TTC549 (cell line): ENCODE data around the gene ARHGAP11B.
"Not testable (repeated sequence)": the region's sequence is repeated elsewhere in the genome, so short reads cannot be mapped to it uniquely, and the experiment has no call there.

Source experiments
- FAIRE-seq: peaks from 2 replicates; lab custom pipeline; 2012; peaks lifted over from hg19 to GRCh38; lab: Jason Lieb, UNC

The ARHGAP11B gene

DNA sequence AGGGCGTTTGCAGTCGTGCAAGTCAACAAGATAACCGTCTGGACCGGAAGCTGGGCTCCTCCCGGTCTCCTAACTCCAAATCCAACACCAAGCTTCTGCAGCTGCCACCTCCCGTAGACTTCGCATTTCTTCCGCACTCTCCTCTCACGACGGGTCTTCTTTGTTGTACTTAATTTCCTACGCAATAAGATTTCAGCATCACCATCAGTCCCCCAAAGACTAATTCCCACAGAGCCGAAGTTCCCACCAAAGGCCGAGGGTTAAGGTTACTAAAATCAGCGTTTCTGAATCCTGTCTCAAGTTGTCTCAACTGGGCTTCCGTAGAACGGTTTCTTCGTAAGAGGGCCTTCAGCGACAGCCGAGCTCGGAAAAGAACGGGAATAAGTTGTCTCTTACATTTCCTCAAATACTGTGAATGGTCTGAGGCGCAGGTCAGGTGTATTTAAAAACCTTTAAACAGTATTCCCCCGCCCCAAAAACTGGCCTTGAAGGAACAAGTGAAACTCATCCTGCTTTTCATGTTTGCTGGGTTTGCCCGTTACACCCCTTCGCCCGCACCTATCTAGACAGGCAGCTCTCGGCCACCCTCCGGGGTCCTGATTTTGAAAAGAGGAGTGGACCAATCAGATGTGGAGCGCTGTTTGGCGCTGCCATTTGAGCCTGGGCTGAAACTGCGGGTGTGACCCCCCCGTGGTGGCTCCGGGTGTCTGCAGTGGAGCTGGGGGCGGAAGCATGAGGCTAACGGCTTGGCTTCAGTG lies at the start of gene ARHGAP11B:
Gene ARHGAP11B (plus strand): TSS at position 693 of the 758 bp plus-strand sequence.
- FAIRE-seq = peak; percentile 80

- FAIRE-seq = not testable (repeated sequence)
Observed at GRCh38 chr15:30579394-30579970, 46.4 kb upstream of the ARHGAP11B start.

DNA sequence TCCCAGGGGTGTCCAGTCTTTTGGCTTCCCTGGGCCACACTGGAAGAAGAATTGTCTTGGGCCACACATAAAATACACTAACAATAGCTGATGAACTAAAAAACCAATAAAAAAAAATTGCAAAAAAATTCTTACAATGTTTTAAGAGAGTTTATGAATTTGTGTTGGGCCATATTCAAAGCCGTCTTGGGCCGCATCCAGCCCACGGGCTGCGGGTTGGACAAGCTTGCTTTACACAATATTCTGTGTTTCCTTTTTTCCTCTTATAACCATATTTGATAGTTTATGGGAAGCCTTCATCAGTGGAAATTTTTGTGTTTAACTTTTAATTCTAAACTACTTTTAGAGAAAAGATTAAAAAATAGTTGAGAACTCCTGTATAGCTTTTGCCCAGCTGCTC lies 45.2 kb upstream of the ARHGAP11B start:
- FAIRE-seq = not testable (repeated sequence)

- not testable (repeated sequence) for FAIRE-seq
Observed at GRCh38 chr15:30598953-30599352, 27.0 kb upstream of the ARHGAP11B start.

- not testable (repeated sequence) for FAIRE-seq
Observed at GRCh38 chr15:30603796-30604195, 22.1 kb upstream of the ARHGAP11B start, which contains the start of gene GOLGA8H. TSS of gene GOLGA8H (plus strand) at chr15:30604028. CDS start at chr15:30604126, 98 bp downstream.

GRCh38 chr15:30612271-30612670 lies 13.7 kb upstream of the ARHGAP11B start:
- not testable (repeated sequence) for FAIRE-seq

- FAIRE-seq = peak; percentile 65
Observed at GRCh38 chr15:30621342-30621741, 4.6 kb upstream of the ARHGAP11B start.

- not testable (repeated sequence) for FAIRE-seq
Observed at GRCh38 chr15:30626194-30626565, 252 bp downstream of the ARHGAP11B start.

GRCh38 chr15:30626632-30627031 lies 704 bp downstream of the ARHGAP11B start:
- FAIRE-seq = not testable (repeated sequence)

- no peak for FAIRE-seq
Observed at GRCh38 chr15:30650012-30650929, 24.3 kb downstream of the ARHGAP11B start.

DNA sequence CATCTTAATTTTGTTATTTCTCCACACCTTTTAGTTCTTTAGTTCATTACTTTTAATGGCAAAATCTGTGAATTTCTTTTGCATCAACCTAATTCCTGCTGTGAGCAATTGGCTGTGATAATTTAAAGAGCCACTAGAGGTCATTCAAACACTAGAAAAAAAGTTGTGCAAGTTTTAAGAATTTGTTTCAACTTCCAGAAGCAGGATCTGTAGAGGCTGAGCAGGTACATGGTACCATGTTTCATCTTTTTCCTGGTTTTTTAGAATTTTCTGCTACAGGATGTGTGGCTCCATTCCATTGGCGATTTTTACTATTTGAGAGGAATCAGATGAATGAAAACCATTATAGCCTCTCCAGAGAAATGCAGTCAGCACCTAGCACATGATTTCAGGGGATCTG lies 35.2 kb downstream of the ARHGAP11B start:
- FAIRE-seq = not testable (repeated sequence)

GRCh38 chr15:30669621-30670020 lies 43.7 kb downstream of the ARHGAP11B start:
- FAIRE-seq = not testable (repeated sequence)

DNA sequence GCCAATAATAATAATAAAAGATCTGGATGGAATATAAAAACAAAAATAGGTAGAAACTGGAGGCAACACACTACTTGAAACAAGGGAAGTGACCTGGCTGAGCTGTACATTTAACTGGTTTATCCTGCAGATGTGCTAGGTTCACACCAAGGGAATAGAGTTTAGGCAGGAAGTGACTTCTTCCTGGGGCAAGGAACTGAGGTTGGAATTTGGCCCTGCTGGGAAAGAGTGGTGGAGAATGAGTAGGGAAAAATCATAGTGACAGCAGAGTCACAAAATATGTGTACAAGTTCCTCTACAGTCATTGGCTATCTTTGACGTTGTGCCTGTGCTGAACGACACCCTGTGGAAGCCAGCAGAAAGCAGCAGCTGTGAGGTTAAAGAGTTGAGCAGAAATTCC lies 44.1 kb downstream of the ARHGAP11B start:
- FAIRE-seq = no peak

DNA sequence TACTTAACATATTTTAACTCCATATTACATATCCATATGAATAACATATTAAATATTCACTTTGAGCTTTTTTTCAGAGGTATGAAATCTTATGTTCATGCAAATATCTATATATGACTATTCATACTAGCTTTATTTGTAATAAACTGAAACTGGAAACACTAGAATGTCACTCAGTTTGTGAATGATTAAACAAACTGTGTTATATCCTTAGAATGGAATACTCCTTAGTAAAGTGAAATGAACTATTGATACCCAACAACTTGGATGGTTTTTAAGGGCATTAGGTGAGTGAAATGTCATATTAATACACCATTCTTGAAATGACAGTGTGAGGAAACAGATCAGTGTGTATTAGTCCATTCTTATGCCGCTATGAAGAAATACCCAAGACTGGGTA lies 45.4 kb downstream of the ARHGAP11B start:
- no peak for FAIRE-seq

GRCh38 chr15:30675126-30675525 lies 49.2 kb downstream of the ARHGAP11B start:
- FAIRE-seq = no peak

DNA sequence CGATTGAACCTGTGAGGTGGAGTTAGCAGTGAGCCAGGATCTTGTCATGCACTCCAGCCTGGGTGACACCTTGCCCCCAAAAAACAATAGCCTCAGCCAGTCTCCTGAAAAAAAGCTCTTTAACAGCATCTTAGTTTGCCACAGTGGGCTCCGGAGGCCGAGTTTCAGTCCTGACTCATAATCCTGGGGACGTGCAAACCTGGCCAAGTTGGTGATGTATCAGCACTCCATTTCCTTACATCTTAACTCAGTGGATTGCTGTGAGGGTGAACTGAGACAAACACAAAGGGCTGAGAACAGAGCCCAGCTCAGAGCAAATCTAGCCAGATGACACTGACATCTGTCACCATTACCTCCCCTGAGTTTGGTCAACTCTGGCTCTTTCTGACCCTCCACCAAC lies 50.0 kb downstream of the ARHGAP11B start:
- not testable (repeated sequence) for FAIRE-seq

DNA sequence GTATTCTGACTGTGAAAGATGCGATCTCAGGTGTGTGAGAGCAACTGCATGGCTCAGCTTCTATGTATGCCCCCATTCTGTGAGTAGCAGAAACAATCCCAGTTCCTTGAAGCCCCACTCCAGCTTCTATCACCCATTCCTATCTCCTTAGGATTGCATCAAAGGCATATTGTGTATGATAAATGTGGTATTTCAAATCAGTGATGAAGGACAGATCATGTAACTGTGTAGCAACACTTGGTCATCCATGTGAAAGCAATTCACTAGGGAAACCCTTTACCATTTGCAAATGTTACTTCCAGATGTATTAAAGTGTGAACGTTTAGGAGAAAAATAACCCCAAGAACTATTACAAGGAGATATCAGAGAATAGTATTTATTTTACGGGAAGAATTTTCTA lies 55.1 kb downstream of the ARHGAP11B start:
- not testable (repeated sequence) for FAIRE-seq

DNA sequence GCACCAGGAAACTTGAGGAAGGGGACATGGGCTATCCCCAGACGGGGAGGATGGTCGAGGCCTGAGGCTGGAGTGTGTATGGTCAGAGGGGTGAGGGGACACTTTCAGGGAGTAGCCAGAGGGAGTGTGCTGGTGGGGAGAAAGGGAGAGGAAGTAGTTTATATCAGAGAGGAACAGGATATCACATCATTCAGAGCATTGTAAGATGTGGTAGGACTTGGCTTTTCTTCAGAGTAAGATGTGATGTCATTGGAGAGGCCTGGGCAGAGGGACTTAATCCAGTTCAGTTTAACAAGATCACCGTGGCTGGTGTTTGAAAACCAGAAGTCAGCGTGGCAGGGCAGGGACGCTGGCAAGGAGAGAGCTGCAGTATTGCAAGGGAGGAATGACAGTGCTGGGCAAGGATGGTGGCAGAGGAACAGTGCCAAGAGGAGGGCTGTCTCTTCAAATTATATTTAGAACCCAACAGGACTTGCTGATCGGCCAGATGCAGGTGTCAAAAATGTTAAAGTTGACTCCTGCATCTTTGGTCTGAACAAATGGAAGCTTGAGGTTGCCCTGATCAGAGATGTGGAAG lies 59.9 kb downstream of the ARHGAP11B start:
- not testable (repeated sequence) for FAIRE-seq

DNA sequence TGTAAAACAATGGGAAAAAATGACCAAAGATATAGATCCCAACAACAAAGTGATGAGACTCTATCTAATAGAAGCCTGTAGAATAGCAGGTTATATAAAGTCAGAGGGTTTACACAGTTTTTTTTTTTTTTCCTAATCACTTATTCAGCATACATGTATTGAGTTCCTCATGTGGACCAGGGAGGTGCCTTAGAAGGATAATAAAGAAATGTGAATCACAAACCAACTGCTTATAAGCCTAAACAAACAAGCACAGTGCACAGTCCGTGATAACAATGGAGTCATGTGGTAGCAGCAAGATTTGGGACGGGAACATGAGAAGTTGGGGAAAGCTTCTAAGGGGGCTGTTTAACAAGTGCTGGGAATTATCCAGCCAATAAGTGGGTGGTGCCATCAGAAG lies 60.7 kb downstream of the ARHGAP11B start:
- FAIRE-seq = not testable (repeated sequence)
